GM23338 (cell line): ENCODE measurements around the gene MPO. TPM values are rescaled to one million over a fixed set of nuclear protein-coding genes. Genes with fewer than 3 reads are reported as not detected.

Source experiments
- ATAC-seq: fragments of 200-7000 bp; cut with Tn5 transposase; 3 replicates; pipeline ENCODE4 v1.9.1; 2020
- DNase-seq: peaks from one replicate; pipeline ENCODE4 v3.0.0-alpha.2; 2015; ENCODE audit warnings: low spot score
- H2AFZ ChIP-seq: fragments of 200-600 bp; sonication (generic); 2 replicates; pipeline ENCODE4 v1.8.0; 2016; ENCODE audit warnings: antibody characterized with exemption, mild to moderate bottlenecking, moderate library complexity
- H3F3A ChIP-seq: fragments of 200-600 bp; sonication (generic); replicated peaks from 2 replicates; pipeline ENCODE4 v1.8.0; 2017; ENCODE audit warnings: antibody characterized with exemption, mixed run types, low read depth
- H3K27ac ChIP-seq: fragments of 200-600 bp; sonication (generic); 2 replicates; pipeline ENCODE4 v1.6.1; 2016; ENCODE audit warnings: low read depth
- H3K27me3 ChIP-seq: fragments of 200-600 bp; sonication (generic); 2 replicates; pipeline ENCODE4 v1.8.0; 2016; ENCODE audit warnings: mild to moderate bottlenecking, mixed run types, moderate library complexity; ENCODE audit not compliant: insufficient read depth
- H3K36me3 ChIP-seq: fragments of 200-600 bp; sonication (generic); 2 replicates; pipeline ENCODE4 v1.8.0; 2016; ENCODE audit warnings: mild to moderate bottlenecking; ENCODE audit not compliant: insufficient read depth
- H3K4me1 ChIP-seq: fragments of 200-600 bp; sonication (generic); 2 replicates; pipeline ENCODE4 v1.8.0; 2016; ENCODE audit warnings: mild to moderate bottlenecking, moderate library complexity; ENCODE audit not compliant: insufficient read depth
- H3K4me2 ChIP-seq: fragments of 200-600 bp; sonication (generic); 2 replicates; pipeline ENCODE4 v1.7.1; 2017; ENCODE audit warnings: mixed run types
- H3K4me3 ChIP-seq: fragments of 200-600 bp; sonication (generic); 2 replicates; pipeline ENCODE4 v1.6.1; 2016; ENCODE audit warnings: mixed run types
- H3K79me2 ChIP-seq: fragments of 200-600 bp; sonication (generic); replicated peaks from 2 replicates; pipeline ENCODE4 v1.8.0; 2017; ENCODE audit warnings: mild to moderate bottlenecking; ENCODE audit not compliant: insufficient read depth
- H3K9me2 ChIP-seq: fragments of 200-600 bp; sonication (generic); 2 replicates; pipeline ENCODE4 v1.8.0; 2017; ENCODE audit not compliant: insufficient read depth
- H4K20me1 ChIP-seq: fragments of 200-600 bp; sonication (generic); replicated peaks from 2 replicates; pipeline ENCODE4 v1.8.0; 2017; ENCODE audit warnings: mild to moderate bottlenecking; ENCODE audit not compliant: insufficient read depth
- H3K27ac Mint-ChIP-seq: 2 replicates; pipeline ENCODE4 v1.8.0; 2020; ENCODE audit warnings: inconsistent platforms, mild to moderate bottlenecking, moderate library complexity, mixed read lengths
- H3K27me3 Mint-ChIP-seq: 3 replicates; pipeline ENCODE4 v1.8.0; 2022; ENCODE audit warnings: low read depth, mild to moderate bottlenecking, moderate library complexity, mixed read lengths, inconsistent platforms; ENCODE audit not compliant: insufficient read depth, poor library complexity
- H3K36me3 Mint-ChIP-seq: 3 replicates; pipeline ENCODE4 v1.8.0; 2021; ENCODE audit warnings: low read depth, mild to moderate bottlenecking, inconsistent platforms, moderate library complexity, mixed read lengths
- H3K4me1 Mint-ChIP-seq: 3 replicates; pipeline ENCODE4 v1.8.0; 2020; ENCODE audit warnings: mild to moderate bottlenecking, inconsistent platforms, mixed read lengths
- H3K4me3 Mint-ChIP-seq: 3 replicates; pipeline ENCODE4 v1.8.0; 2021; ENCODE audit warnings: moderate library complexity, mild to moderate bottlenecking, inconsistent platforms, mixed read lengths
- H3K9me3 Mint-ChIP-seq: 3 replicates; pipeline ENCODE4 v1.8.0; 2020; ENCODE audit warnings: moderate library complexity, mild to moderate bottlenecking, inconsistent platforms, mixed read lengths
- CREB1 ChIP-seq: fragments of 250-450 bp; sonication (Bioruptor Pico); IDR thresholded peaks from 2 replicates; pipeline ENCODE4 v1.5.0; 2020; ENCODE audit warnings: low read depth, mild to moderate bottlenecking, moderate library complexity
- EZH2 ChIP-seq: fragments of 200-600 bp; sonication (generic); IDR thresholded peaks from one replicate; pipeline ENCODE4 v1.8.0; 2017; ENCODE audit warnings: antibody characterized with exemption, mild to moderate bottlenecking, low read depth; ENCODE audit not compliant: unreplicated experiment
- EZH2phosphoT487 ChIP-seq: fragments of 200-600 bp; sonication (generic); IDR thresholded peaks from one replicate; pipeline ENCODE4 v1.8.1; 2018; ENCODE audit warnings: antibody characterized with exemption; ENCODE audit not compliant: unreplicated experiment
- JUNB ChIP-seq: IDR thresholded peaks from one replicate; pipeline ENCODE4 v1.6.1; 2016; ENCODE audit warnings: antibody characterized with exemption; ENCODE audit not compliant: unreplicated experiment
- NANOG ChIP-seq: IDR thresholded peaks from 2 replicates; pipeline ENCODE4 v1.6.1; 2016; ENCODE audit warnings: antibody characterized with exemption, borderline replicate concordance
- POLR2AphosphoS5 ChIP-seq: IDR thresholded peaks from 2 replicates; pipeline ENCODE4 v1.6.1; 2016; ENCODE audit warnings: antibody characterized with exemption, low read depth
- STAT1 ChIP-seq: IDR thresholded peaks from one replicate; pipeline ENCODE4 v1.6.1; 2016; ENCODE audit warnings: antibody characterized with exemption; ENCODE audit not compliant: unreplicated experiment
- ZNF114 ChIP-seq: fragments of 250-450 bp; sonication (Bioruptor Pico); IDR thresholded peaks from 2 replicates; pipeline ENCODE4 v1.5.0; 2020; ENCODE audit warnings: mild to moderate bottlenecking, moderate library complexity
- ZNF331 ChIP-seq: fragments of 250-450 bp; sonication (Bioruptor Pico); IDR thresholded peaks from 2 replicates; pipeline ENCODE4 v1.5.0; 2020; ENCODE audit warnings: low read depth, mild to moderate bottlenecking, moderate library complexity
- polyA plus RNA-seq: library from polyadenylated mRNA; unstranded; fragments of >200 nt; fragmentation: Nextera tagmentation; extraction: Ambion mirVana; gene quantifications from 2 replicates; pipeline ENCODE4 v1.2.1, GENCODE V29; 2016
- total RNA-seq: library from RNA; depleted of rRNA; stranded (reverse); fragments of >200 nt; shearing (Covaris generic); gene quantifications from 2 replicates; pipeline ENCODE4 v1.2.3, GENCODE V29; 2014
- TF ChIP-seq, protein P1 (sequence below): IDR thresholded peaks from one replicate; pipeline ENCODE4 v1.6.1; 2018; ENCODE audit warnings: antibody characterized with exemption; ENCODE audit not compliant: unreplicated experiment
- TF ChIP-seq, protein P2 (sequence below): IDR thresholded peaks from 2 replicates; pipeline ENCODE4 v1.6.1; 2016; ENCODE audit warnings: antibody characterized with exemption
- TF ChIP-seq, protein P3 (sequence below): fragments of 250-450 bp; sonication (Bioruptor Pico); IDR thresholded peaks from 2 replicates; pipeline ENCODE4 v1.5.0; 2020; ENCODE audit warnings: mild to moderate bottlenecking, moderate library complexity
- TF ChIP-seq, protein P4 (sequence below), 2 experiments: fragments of 200-600 bp in 1 of 2; sonication (generic) in 1 of 2; conservative IDR thresholded peaks; 2 replicates each; pipeline versions ENCODE4 v1.5.1 to v1.6.1; 2016 to 2017; ENCODE audit warnings: antibody characterized with exemption in 2 of 2, low read depth in 2 of 2, mild to moderate bottlenecking in 2 of 2, moderate library complexity in 1 of 2

MPO gene
- total and polyA plus RNA-seq, 2 experiments from 2014 or later: 0.08 TPM; not detected in 1

DNA sequence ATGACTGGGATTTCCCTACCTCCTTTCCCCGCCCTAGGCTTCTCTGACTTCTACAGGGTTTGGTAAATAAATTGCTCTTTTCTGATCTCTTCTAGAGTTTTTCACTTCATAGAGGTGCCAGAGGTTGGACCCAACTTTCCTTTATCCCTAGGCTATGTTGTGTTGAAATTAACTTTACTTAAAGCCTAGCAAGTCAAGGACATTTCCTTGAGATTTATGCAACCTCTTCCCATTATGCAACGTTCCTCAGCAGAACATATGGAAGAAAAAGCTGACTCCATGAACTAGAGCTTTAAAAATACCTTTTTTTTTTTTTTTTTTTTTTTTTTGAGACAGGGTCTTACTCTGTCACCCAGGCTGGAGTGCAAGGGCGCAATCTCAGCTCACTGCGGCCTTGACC, 15.5 kb downstream of the MPO start:
- H3K36me3 ChIP-seq: no peaks in the 10 kb centered on the region
- Mint-ChIP-seq H3K27me3 (peaks cover 9% of the 10 kb centered on the region), H3K27ac (no peak overlapping the region), H3K4me1 (no peaks in the 10 kb centered on the region), H3K9me3 (no peaks in the 10 kb centered on the region), H3K36me3 (no peaks in the 10 kb centered on the region), H3K4me3 (no peak overlapping the region)
- H4K20me1 ChIP-seq: no peaks in the 10 kb centered on the region
- DNase-seq (no peak), ATAC-seq (no peak)
- no peak for TF ChIP-seq NANOG
- TF ChIP-seq CREB1 (CRISPR knock-in tag): no peak
- TF ChIP-seq JUNB: no peak
- TF ChIP-seq, protein P1, sequence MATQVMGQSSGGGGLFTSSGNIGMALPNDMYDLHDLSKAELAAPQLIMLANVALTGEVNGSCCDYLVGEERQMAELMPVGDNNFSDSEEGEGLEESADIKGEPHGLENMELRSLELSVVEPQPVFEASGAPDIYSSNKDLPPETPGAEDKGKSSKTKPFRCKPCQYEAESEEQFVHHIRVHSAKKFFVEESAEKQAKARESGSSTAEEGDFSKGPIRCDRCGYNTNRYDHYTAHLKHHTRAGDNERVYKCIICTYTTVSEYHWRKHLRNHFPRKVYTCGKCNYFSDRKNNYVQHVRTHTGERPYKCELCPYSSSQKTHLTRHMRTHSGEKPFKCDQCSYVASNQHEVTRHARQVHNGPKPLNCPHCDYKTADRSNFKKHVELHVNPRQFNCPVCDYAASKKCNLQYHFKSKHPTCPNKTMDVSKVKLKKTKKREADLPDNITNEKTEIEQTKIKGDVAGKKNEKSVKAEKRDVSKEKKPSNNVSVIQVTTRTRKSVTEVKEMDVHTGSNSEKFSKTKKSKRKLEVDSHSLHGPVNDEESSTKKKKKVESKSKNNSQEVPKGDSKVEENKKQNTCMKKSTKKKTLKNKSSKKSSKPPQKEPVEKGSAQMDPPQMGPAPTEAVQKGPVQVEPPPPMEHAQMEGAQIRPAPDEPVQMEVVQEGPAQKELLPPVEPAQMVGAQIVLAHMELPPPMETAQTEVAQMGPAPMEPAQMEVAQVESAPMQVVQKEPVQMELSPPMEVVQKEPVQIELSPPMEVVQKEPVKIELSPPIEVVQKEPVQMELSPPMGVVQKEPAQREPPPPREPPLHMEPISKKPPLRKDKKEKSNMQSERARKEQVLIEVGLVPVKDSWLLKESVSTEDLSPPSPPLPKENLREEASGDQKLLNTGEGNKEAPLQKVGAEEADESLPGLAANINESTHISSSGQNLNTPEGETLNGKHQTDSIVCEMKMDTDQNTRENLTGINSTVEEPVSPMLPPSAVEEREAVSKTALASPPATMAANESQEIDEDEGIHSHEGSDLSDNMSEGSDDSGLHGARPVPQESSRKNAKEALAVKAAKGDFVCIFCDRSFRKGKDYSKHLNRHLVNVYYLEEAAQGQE: no peak
- no peak for TF ChIP-seq ZNF114 (CRISPR knock-in tag)
- TF ChIP-seq ZNF331 (CRISPR knock-in tag): no peak
- TF ChIP-seq, protein P2, sequence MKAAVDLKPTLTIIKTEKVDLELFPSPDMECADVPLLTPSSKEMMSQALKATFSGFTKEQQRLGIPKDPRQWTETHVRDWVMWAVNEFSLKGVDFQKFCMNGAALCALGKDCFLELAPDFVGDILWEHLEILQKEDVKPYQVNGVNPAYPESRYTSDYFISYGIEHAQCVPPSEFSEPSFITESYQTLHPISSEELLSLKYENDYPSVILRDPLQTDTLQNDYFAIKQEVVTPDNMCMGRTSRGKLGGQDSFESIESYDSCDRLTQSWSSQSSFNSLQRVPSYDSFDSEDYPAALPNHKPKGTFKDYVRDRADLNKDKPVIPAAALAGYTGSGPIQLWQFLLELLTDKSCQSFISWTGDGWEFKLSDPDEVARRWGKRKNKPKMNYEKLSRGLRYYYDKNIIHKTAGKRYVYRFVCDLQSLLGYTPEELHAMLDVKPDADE: no peak
- no peak for TF ChIP-seq POLR2AphosphoS5
- no peak for TF ChIP-seq STAT1
- TF ChIP-seq, protein P3, sequence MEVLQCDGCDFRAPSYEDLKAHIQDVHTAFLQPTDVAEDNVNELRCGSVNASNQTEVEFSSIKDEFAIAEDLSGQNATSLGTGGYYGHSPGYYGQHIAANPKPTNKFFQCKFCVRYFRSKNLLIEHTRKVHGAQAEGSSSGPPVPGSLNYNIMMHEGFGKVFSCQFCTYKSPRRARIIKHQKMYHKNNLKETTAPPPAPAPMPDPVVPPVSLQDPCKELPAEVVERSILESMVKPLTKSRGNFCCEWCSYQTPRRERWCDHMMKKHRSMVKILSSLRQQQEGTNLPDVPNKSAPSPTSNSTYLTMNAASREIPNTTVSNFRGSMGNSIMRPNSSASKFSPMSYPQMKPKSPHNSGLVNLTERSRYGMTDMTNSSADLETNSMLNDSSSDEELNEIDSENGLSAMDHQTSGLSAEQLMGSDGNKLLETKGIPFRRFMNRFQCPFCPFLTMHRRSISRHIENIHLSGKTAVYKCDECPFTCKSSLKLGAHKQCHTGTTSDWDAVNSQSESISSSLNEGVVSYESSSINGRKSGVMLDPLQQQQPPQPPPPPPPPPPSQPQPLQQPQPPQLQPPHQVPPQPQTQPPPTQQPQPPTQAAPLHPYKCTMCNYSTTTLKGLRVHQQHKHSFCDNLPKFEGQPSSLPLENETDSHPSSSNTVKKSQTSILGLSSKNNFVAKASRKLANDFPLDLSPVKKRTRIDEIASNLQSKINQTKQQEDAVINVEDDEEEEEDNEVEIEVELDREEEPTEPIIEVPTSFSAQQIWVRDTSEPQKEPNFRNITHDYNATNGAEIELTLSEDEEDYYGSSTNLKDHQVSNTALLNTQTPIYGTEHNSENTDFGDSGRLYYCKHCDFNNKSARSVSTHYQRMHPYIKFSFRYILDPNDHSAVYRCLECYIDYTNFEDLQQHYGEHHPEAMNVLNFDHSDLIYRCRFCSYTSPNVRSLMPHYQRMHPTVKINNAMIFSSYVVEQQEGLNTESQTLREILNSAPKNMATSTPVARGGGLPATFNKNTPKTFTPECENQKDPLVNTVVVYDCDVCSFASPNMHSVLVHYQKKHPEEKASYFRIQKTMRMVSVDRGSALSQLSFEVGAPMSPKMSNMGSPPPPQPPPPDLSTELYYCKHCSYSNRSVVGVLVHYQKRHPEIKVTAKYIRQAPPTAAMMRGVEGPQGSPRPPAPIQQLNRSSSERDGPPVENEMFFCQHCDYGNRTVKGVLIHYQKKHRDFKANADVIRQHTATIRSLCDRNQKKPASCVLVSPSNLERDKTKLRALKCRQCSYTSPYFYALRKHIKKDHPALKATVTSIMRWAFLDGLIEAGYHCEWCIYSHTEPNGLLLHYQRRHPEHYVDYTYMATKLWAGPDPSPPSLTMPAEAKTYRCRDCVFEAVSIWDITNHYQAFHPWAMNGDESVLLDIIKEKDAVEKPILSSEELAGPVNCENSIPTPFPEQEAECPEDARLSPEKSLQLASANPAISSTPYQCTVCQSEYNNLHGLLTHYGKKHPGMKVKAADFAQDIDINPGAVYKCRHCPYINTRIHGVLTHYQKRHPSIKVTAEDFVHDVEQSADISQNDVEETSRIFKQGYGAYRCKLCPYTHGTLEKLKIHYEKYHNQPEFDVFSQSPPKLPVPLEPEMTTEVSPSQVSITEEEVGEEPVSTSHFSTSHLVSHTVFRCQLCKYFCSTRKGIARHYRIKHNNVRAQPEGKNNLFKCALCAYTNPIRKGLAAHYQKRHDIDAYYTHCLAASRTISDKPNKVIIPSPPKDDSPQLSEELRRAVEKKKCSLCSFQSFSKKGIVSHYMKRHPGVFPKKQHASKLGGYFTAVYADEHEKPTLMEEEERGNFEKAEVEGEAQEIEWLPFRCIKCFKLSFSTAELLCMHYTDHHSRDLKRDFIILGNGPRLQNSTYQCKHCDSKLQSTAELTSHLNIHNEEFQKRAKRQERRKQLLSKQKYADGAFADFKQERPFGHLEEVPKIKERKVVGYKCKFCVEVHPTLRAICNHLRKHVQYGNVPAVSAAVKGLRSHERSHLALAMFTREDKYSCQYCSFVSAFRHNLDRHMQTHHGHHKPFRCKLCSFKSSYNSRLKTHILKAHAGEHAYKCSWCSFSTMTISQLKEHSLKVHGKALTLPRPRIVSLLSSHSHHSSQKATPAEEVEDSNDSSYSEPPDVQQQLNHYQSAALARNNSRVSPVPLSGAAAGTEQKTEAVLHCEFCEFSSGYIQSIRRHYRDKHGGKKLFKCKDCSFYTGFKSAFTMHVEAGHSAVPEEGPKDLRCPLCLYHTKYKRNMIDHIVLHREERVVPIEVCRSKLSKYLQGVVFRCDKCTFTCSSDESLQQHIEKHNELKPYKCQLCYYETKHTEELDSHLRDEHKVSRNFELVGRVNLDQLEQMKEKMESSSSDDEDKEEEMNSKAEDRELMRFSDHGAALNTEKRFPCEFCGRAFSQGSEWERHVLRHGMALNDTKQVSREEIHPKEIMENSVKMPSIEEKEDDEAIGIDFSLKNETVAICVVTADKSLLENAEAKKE: no peak
- no peak for TF ChIP-seq EZH2
- no peak for TF ChIP-seq EZH2phosphoT487
- TF ChIP-seq, protein P4, sequence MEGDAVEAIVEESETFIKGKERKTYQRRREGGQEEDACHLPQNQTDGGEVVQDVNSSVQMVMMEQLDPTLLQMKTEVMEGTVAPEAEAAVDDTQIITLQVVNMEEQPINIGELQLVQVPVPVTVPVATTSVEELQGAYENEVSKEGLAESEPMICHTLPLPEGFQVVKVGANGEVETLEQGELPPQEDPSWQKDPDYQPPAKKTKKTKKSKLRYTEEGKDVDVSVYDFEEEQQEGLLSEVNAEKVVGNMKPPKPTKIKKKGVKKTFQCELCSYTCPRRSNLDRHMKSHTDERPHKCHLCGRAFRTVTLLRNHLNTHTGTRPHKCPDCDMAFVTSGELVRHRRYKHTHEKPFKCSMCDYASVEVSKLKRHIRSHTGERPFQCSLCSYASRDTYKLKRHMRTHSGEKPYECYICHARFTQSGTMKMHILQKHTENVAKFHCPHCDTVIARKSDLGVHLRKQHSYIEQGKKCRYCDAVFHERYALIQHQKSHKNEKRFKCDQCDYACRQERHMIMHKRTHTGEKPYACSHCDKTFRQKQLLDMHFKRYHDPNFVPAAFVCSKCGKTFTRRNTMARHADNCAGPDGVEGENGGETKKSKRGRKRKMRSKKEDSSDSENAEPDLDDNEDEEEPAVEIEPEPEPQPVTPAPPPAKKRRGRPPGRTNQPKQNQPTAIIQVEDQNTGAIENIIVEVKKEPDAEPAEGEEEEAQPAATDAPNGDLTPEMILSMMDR (conservative IDR thresholded peaks at IDR 0.05; ENCODE audit: low read depth in 2 of 2): no peak
- no peaks in the 10 kb centered on the region for H3F3A ChIP-seq
- H3K9me2 ChIP-seq: no peaks in the 10 kb centered on the region
- no peak overlapping the region for H3K4me3 ChIP-seq
- H3K27ac ChIP-seq: no peak overlapping the region
- H3K4me2 ChIP-seq: no peak overlapping the region
- H3K27me3 ChIP-seq: peaks cover 7% of the 10 kb centered on the region; the same call in 1 of the 2 replicates
- no peaks in the 10 kb centered on the region for H3K79me2 ChIP-seq
- H3K4me1 ChIP-seq: no peaks in the 10 kb centered on the region
- H2AFZ ChIP-seq: no peak overlapping the region
